ENCODE measurements around the gene METTL2B.
A peak's percentile ranks its signal among the peaks of the same experiment; 100 is the strongest.

DNA sequence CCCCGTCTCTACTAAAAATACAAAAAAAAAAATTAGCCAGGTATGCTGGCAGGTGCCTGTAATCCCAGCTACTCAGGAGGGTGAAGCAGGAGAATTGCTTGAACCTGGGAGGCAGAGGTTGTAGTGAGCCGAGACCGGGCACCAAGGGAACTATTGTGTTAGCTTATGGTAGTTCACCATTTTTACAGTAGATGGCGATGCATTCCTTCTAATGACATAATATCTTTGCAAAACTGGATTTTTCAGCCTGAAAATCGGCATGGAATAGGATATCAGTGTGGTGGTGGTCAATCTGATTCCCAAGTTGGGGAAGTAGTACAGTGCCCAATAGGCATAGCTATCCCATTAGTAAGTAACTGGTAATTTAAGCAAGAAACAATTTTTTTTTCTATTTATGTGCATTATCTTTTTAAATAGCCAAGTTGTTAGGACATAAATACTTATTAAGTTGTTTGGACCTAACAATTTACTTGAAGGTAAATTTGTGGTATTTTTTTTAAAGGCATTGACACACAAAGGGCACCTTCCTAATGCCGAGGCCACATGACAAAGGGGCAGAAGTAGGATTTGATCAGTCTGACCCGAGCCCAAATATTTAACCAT is 49.2 kb upstream of the METTL2B start:
- TF ChIP-seq CTCF (IDR thresholded peaks at IDR 0.05) (peak; percentile 75 to 90 (median 84)), POLR2AphosphoS5 (IDR thresholded peaks at IDR 0.05) (no peak), POLR2A (IDR thresholded peaks at IDR 0.05) (no peak), EP300 (IDR thresholded peaks at IDR 0.05) (no peak)
